PC-3 (cell line): ENCODE results near the gene SRCAP. TPM values are rescaled to one million over a fixed set of nuclear protein-coding genes. Genes with fewer than 3 reads are reported as not detected.

ENCODE experiments used
- ATAC-seq: fragments of 200-7000 bp; cut with Tn5 transposase; 2 replicates; pipeline ENCODE4 v1.9.1; 2020; ENCODE audit warnings: mild to moderate bottlenecking, moderate library complexity
- BruUV-seq: library from RNA; stranded (reverse); fragments of 400-500 nt; replicated peaks from 2 replicates; lab custom pipeline; 2021; lab: Mats Ljungman, UMichigan
- CTCF ChIA-PET: fragments of 300-600 bp; sonication (Branson Sonifier 250); formaldehyde crosslinking; loops from one replicate; lab custom pipeline; 2022; ENCODE audit warnings: antibody characterized with exemption; lab: Charles Lee
- POLR2A ChIA-PET: fragments of 300-600 bp; sonication (Branson Sonifier 250); formaldehyde crosslinking; loops from one replicate; lab custom pipeline; 2022; ENCODE audit warnings: antibody characterized with exemption; ENCODE audit not compliant: unreplicated experiment; lab: Charles Lee
- DNase-seq: peaks from one replicate; pipeline ENCODE4 v3.0.0-alpha.2; 2015
- H2AFZ ChIP-seq: fragments of 300-600 bp; sonication (generic); 2 replicates; pipeline ENCODE4 v1.6.0; 2016; ENCODE audit warnings: antibody characterized with exemption, low read length
- H3F3A ChIP-seq: fragments of 300-600 bp; sonication (generic); one replicate; pipeline ENCODE4 v1.6.0; 2017; ENCODE audit warnings: antibody characterized with exemption, low read length, control low read depth, mild to moderate bottlenecking; ENCODE audit not compliant: unreplicated experiment
- H3K27ac ChIP-seq: fragments of 300-600 bp; sonication (generic); 2 replicates; pipeline ENCODE4 v1.5.1; 2016; ENCODE audit warnings: mild to moderate bottlenecking, low read length
- H3K27me3 ChIP-seq: fragments of 300-600 bp; sonication (generic); 2 replicates; pipeline ENCODE4 v1.6.1; 2016; ENCODE audit warnings: low read length, mixed read lengths
- H3K36me3 ChIP-seq: fragments of 300-600 bp; sonication (generic); 2 replicates; pipeline ENCODE4 v1.6.1; 2016; ENCODE audit warnings: low read depth, mixed run types, low read length, mixed read lengths
- H3K4me1 ChIP-seq: fragments of 300-600 bp; sonication (generic); 2 replicates; pipeline ENCODE4 v1.5.1; 2016; ENCODE audit warnings: low read length; ENCODE audit not compliant: insufficient read depth
- H3K4me2 ChIP-seq: fragments of 300-600 bp; sonication (generic); 2 replicates; pipeline ENCODE4 v1.6.0; 2016; ENCODE audit warnings: low read length
- H3K4me3 ChIP-seq: fragments of 300-600 bp; sonication (generic); 2 replicates; pipeline ENCODE4 v1.5.1; 2016; ENCODE audit warnings: mild to moderate bottlenecking, low read length, mixed read lengths
- H3K79me2 ChIP-seq: fragments of 300-600 bp; sonication (generic); 2 replicates; pipeline ENCODE4 v1.6.1; 2017; ENCODE audit warnings: low read length, mixed read lengths
- H3K9ac ChIP-seq: fragments of 300-600 bp; sonication (generic); 2 replicates; pipeline ENCODE4 v1.6.0; 2016; ENCODE audit warnings: mild to moderate bottlenecking, low read length
- H3K9me2 ChIP-seq: fragments of 300-600 bp; sonication (generic); replicated peaks from 2 replicates; pipeline ENCODE4 v1.6.1; 2016; ENCODE audit warnings: mixed run types, low read length, mixed read lengths
- H3K9me3 ChIP-seq: fragments of 300-600 bp; sonication (generic); 2 replicates; pipeline ENCODE4 v1.6.1; 2016; ENCODE audit warnings: low read length, mixed read lengths
- H4K20me1 ChIP-seq: fragments of 300-600 bp; sonication (generic); 2 replicates; pipeline ENCODE4 v1.6.1; 2016; ENCODE audit warnings: low read length, mixed read lengths
- EZH2 ChIP-seq: fragments of 300-600 bp; sonication (generic); IDR thresholded peaks from one replicate; pipeline ENCODE4 v1.6.1; 2017; ENCODE audit warnings: antibody characterized with exemption, mild to moderate bottlenecking, low read length; ENCODE audit not compliant: unreplicated experiment
- EZH2phosphoT487 ChIP-seq: fragments of 300-600 bp; sonication (generic); IDR thresholded peaks from 2 replicates; pipeline ENCODE4 v1.6.1; 2018; ENCODE audit warnings: mild to moderate bottlenecking, antibody characterized with exemption, low read length, borderline replicate concordance
- intact Hi-C: fragments of 100-400 bp; cut with micrococcal nuclease; formaldehyde crosslinking; loops from 2 replicates; pipeline ENCODE4 v1.9.0; 2023
- total RNA-seq: library from RNA; depleted of rRNA; stranded (reverse); fragments of >200 nt; gene quantifications from 2 replicates; pipeline ENCODE4 v1.2.3, GENCODE V29; 2014
- TF ChIP-seq, protein P1 (sequence below): fragments of 300-600 bp; sonication (generic); conservative IDR thresholded peaks from 2 replicates; pipeline ENCODE4 v1.5.1; 2017; ENCODE audit warnings: antibody characterized with exemption, low read depth, mild to moderate bottlenecking, low read length

SRCAP gene
- total RNA-seq, 1 experiment from 2014 or later = 19.0 TPM

DNA sequence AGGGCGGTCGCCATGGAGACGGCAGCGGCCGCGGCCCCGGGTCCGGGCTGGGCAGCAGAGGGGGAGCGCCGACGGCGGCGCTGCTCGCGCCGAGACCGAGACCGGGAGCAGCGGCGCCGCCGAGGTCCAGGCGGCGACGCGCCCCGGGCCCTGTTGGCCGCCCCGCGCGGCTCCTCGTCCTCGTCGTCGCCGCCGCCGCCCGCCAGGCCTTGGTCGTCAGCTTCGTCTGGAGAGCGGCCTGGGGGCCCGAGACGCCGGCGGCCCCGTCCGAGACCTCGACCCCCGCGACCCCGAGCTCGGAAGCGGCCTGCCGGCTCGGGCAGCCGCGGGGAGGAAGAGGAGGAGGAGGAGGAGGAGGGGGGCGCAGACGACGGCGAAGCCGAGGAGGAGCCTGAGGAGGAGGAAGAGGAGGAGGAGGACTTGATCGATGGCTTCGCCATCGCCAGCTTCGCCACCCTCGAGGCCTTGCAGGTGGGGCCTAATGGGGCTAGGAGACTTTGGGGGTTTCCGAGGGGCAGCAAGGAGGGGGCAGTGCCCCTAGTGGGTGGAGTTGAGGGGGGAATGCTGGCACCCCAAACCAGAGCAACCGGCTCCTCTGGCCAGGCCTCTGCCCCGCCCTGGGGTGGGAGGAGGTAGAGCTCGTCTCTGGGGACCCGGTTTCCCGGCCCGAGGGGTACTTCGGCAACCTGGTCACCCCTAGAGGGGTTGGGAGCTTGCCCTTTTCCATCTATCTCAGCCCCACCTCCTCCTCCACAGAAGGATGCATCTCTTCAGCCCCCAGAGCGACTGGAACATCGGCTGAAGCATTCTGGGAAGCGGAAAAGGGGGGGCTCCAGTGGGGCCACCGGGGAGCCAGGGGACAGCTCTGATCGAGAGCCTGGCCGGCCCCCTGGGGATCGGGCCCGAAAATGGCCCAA lies 39.2 kb upstream of the SRCAP start:
- DNase-seq = no peak
- H3K4me1 ChIP-seq = peaks cover 23% of the 10 kb centered on the region

DNA sequence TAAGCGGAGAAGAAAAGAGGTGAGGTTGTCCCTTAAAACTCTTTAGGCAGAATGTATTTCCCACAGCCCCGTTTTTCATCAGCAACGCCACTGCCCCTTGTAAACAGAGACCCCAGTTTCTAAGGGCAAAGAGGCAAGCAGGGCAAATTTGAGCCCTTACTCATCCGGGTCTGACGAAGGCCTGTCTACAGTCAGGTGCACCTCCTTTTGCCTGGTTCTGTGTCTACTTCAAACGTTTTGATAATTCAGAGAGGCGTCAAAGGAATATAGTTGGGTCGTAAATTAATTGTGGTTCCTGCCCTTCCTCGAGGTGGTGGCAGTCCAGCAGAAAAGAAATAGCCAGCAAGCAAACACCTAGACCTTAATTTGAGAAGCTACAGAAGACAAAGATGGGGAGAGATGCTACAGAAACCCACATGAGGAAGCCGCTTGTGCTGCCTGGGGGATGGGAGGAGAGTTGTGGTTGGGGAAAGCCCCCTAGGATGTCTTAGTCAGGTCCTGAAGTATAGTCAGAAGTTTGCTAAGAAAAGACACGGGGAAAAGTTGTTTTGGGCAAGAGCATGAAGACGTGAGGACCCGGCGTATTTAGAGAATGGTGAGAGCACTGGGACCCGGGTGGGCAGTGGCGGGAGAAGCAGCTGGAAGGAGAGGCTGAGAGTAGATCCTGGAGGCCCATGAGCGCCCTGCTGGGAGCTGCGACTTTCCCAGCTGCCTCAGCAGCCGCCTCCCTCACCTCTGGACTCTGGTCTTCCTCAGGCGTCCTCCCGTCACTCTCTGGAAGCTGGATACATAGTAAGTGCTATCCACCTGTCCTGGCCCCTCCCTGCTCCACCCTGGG lies 38.3 kb upstream of the SRCAP start:
- ChIA-PET POLR2A (no interaction called here), CTCF (no interaction called here)
- Histone ChIP-seq H3K79me2 (peaks cover 39% of the 10 kb centered on the region), H3K9me3 (no peaks in the 10 kb centered on the region), H3K27ac (no peak overlapping the region), H3K9me2 (no peaks in the 10 kb centered on the region), H3K27me3 (no peaks in the 10 kb centered on the region), H3K9ac (peak overlapping the region; percentile 97), H3K4me3 (peak overlapping the region; percentile 94), H3K4me2 (peak overlapping the region; percentile 98), H4K20me1 (no peaks in the 10 kb centered on the region), H2AFZ (peak overlapping the region; percentile 81; the same call in 1 of the 2 replicates), H3K36me3 (peaks cover 16% of the 10 kb centered on the region), H3K4me1 (peaks cover 23% of the 10 kb centered on the region), H3F3A (no peaks in the 10 kb centered on the region)
- DNase-seq (no peak), ATAC-seq (no peak)
- BruUV-seq = TSS peak; percentile 7
- TF ChIP-seq EZH2 (no peak), EZH2phosphoT487 (no peak)
- TF ChIP-seq, protein P1, sequence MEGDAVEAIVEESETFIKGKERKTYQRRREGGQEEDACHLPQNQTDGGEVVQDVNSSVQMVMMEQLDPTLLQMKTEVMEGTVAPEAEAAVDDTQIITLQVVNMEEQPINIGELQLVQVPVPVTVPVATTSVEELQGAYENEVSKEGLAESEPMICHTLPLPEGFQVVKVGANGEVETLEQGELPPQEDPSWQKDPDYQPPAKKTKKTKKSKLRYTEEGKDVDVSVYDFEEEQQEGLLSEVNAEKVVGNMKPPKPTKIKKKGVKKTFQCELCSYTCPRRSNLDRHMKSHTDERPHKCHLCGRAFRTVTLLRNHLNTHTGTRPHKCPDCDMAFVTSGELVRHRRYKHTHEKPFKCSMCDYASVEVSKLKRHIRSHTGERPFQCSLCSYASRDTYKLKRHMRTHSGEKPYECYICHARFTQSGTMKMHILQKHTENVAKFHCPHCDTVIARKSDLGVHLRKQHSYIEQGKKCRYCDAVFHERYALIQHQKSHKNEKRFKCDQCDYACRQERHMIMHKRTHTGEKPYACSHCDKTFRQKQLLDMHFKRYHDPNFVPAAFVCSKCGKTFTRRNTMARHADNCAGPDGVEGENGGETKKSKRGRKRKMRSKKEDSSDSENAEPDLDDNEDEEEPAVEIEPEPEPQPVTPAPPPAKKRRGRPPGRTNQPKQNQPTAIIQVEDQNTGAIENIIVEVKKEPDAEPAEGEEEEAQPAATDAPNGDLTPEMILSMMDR = no peak
- intact Hi-C loops = no loop called here

More for the DNA sequence above, 39.2 kb upstream of the SRCAP start:
- H3K27ac ChIP-seq = peak overlapping the region; percentile 96; the same call in 1 of the 2 replicates
- H3K79me2 ChIP-seq = peaks cover 39% of the 10 kb centered on the region
- H3K4me2 ChIP-seq = peak overlapping the region; percentile 98
- H3K4me3 ChIP-seq = peak overlapping the region; percentile 94
- peaks cover 11% of the 10 kb centered on the region for H3K36me3 ChIP-seq
- POLR2A ChIA-PET = interaction anchor here (0.6 kb wide), 1 partner anchor 52 kb away, joined by 5 read pairs; no protein-coding TSS in a partner anchor
- peak overlapping the region; percentile 97 for H3K9ac ChIP-seq
- CTCF ChIA-PET = no interaction called here
- H4K20me1 ChIP-seq = no peaks in the 10 kb centered on the region
- intact Hi-C loops = loop anchor here (5.0 kb wide), 1 partner anchor 103 kb away; the partner anchor contains the start of genes CFAP119 and RNF40
- no TSS peak for BruUV-seq
- no peaks in the 10 kb centered on the region for H3K27me3 ChIP-seq
- H3K9me2 ChIP-seq = no peaks in the 10 kb centered on the region
- H2AFZ ChIP-seq = peak overlapping the region; percentile 81
- no peak for ATAC-seq
- TF ChIP-seq, protein P1 = no peak
- no peak for TF ChIP-seq EZH2phosphoT487
- TF ChIP-seq EZH2 = no peak
- H3K9me3 ChIP-seq = no peaks in the 10 kb centered on the region
- no peaks in the 10 kb centered on the region for H3F3A ChIP-seq
